Neural progenitor cell (in vitro differentiated cells): ENCODE measurements around the gene ERCC1.

Experiments used
- EZH2 ChIP-seq: fragments of 200-600 bp; sonication (generic); IDR thresholded peaks from 2 replicates; pipeline ENCODE4 v1.6.1; 2017; ENCODE audit warnings: antibody characterized with exemption, mild to moderate bottlenecking, moderate library complexity
- TF ChIP-seq, protein P1 (sequence below): fragments of 200-600 bp; sonication (generic); IDR thresholded peaks from 2 replicates; pipeline ENCODE4 v1.5.1; 2017; ENCODE audit warnings: antibody characterized with exemption, mild to moderate bottlenecking

DNA sequence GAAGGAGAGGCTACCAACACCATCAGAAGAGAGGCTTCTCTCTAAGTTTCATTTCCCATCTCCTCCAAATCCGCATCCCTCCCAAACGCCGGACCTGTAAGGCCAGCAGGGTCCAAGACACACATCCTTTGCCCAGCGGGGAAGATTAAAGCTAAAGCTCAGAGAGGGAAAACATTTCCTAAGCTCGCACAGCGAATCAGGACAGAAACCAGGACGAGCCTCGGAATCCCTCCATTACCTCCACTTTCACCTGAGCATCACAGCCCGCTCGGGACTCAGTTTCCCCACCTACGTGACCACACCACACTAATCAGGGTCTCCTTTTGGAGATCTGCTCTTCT is 43.4 kb upstream of the ERCC1 start:
- TF ChIP-seq, protein P1, sequence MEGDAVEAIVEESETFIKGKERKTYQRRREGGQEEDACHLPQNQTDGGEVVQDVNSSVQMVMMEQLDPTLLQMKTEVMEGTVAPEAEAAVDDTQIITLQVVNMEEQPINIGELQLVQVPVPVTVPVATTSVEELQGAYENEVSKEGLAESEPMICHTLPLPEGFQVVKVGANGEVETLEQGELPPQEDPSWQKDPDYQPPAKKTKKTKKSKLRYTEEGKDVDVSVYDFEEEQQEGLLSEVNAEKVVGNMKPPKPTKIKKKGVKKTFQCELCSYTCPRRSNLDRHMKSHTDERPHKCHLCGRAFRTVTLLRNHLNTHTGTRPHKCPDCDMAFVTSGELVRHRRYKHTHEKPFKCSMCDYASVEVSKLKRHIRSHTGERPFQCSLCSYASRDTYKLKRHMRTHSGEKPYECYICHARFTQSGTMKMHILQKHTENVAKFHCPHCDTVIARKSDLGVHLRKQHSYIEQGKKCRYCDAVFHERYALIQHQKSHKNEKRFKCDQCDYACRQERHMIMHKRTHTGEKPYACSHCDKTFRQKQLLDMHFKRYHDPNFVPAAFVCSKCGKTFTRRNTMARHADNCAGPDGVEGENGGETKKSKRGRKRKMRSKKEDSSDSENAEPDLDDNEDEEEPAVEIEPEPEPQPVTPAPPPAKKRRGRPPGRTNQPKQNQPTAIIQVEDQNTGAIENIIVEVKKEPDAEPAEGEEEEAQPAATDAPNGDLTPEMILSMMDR = no peak
- TF ChIP-seq EZH2 = no peak
